HG02610 (cell line): ENCODE results near the gene EFHC1.

ENCODE experiments used
- ATAC-seq: cut with Tn5 transposase; IDR thresholded peaks from one replicate; pipeline ENCODE4 v1.9.1; 2021; ENCODE audit warnings: mild to moderate bottlenecking, moderate library complexity; ENCODE audit not compliant: unreplicated experiment

Gene EFHC1

GRCh38 chr6:52516269-52516668 is 96.1 kb downstream of the EFHC1 start:
- ATAC-seq, result no peak

GRCh38 chr6:52516943-52517342 is 96.8 kb downstream of the EFHC1 start:
- ATAC-seq, result no peak

- ATAC-seq, result peak; percentile 97
Observed at GRCh38 chr6:52517502-52518278, 97.5 kb downstream of the EFHC1 start.

- ATAC-seq, result no peak
Observed at GRCh38 chr6:52518279-52518945, 98.3 kb downstream of the EFHC1 start.

GRCh38 chr6:52519618-52520017 is 99.5 kb downstream of the EFHC1 start:
- no peak for ATAC-seq

- no peak for ATAC-seq
Observed at GRCh38 chr6:52522151-52522626, 102.0 kb downstream of the EFHC1 start.

GRCh38 chr6:52522655-52523054 is 102.5 kb downstream of the EFHC1 start:
- no peak for ATAC-seq

GRCh38 chr6:52523378-52524142 is 103.4 kb downstream of the EFHC1 start:
- ATAC-seq, result no peak

GRCh38 chr6:52524918-52525317 is 104.8 kb downstream of the EFHC1 start:
- no peak for ATAC-seq

- ATAC-seq, result no peak
Observed at GRCh38 chr6:52526634-52527033, 106.5 kb downstream of the EFHC1 start.

GRCh38 chr6:52527436-52527835 is 107.3 kb downstream of the EFHC1 start:
- ATAC-seq, result no peak

GRCh38 chr6:52529311-52529710 is 109.2 kb downstream of the EFHC1 start:
- peak; percentile 59 for ATAC-seq

- no peak for ATAC-seq
Observed at GRCh38 chr6:52530351-52530750, 110.2 kb downstream of the EFHC1 start.

- ATAC-seq, result no peak
Observed at GRCh38 chr6:52531396-52531795, 111.3 kb downstream of the EFHC1 start.

GRCh38 chr6:52531834-52532233 is 111.7 kb downstream of the EFHC1 start:
- no peak for ATAC-seq

- no peak for ATAC-seq
Observed at GRCh38 chr6:52532457-52532856, 112.3 kb downstream of the EFHC1 start.

GRCh38 chr6:52533491-52533890 is 113.3 kb downstream of the EFHC1 start:
- no peak for ATAC-seq

GRCh38 chr6:52534363-52534762 is 114.2 kb downstream of the EFHC1 start:
- ATAC-seq, result no peak

- ATAC-seq, result peak; percentile 48
Observed at GRCh38 chr6:52534966-52535390, 114.8 kb downstream of the EFHC1 start.

- ATAC-seq, result no peak
Observed at GRCh38 chr6:52535711-52536423, 115.7 kb downstream of the EFHC1 start.

- peak; percentile 18 for ATAC-seq
Observed at GRCh38 chr6:52536424-52536916, 116.3 kb downstream of the EFHC1 start.
